ENCODE measurements around the gene PCDHGA7.
"Not testable (repeated sequence)": the region's sequence is repeated elsewhere in the genome, so short reads cannot be mapped to it uniquely, and the experiment has no call there.

The PCDHGA7 gene

GRCh38 chr5:141343953-141344463 lies 38.5 kb upstream of the PCDHGA7 start:
- H3K27ac Mint-ChIP-seq, result no peak overlapping the region
- H3K36me3 Mint-ChIP-seq (ENCODE audit: low read depth), result peaks cover 22% of the 10 kb centered on the region
- TF ChIP-seq CTCF (IDR thresholded peaks at IDR 0.05; ENCODE audit: unreplicated experiment in 3 of 3), result no peak
- no peaks in the 10 kb centered on the region for H3K4me1 Mint-ChIP-seq
- peaks cover 70% of the 10 kb centered on the region for H3K9me3 Mint-ChIP-seq
- H3K4me3 Mint-ChIP-seq, result no peak overlapping the region
- H3K27me3 Mint-ChIP-seq (ENCODE audit: low read depth), result peaks cover 4% of the 10 kb centered on the region

GRCh38 chr5:141345327-141345726 lies 37.2 kb upstream of the PCDHGA7 start:
- Mint-ChIP-seq H3K9me3 (peaks cover 76% of the 10 kb centered on the region), H3K27ac (no peak overlapping the region), H3K27me3 (ENCODE audit: low read depth) (peaks cover 4% of the 10 kb centered on the region), H3K4me3 (no peak overlapping the region), H3K4me1 (no peaks in the 10 kb centered on the region), H3K36me3 (ENCODE audit: low read depth) (peaks cover 24% of the 10 kb centered on the region)
- TF ChIP-seq CTCF (IDR thresholded peaks at IDR 0.05; ENCODE audit: unreplicated experiment in 3 of 3), result no peak

GRCh38 chr5:141346017-141346416 lies 36.5 kb upstream of the PCDHGA7 start:
- Mint-ChIP-seq H3K36me3 (ENCODE audit: low read depth) (peaks cover 25% of the 10 kb centered on the region), H3K9me3 (peaks cover 75% of the 10 kb centered on the region)
- H3K4me3 Mint-ChIP-seq; H3K4me1 Mint-ChIP-seq; H3K27ac Mint-ChIP-seq; H3K27me3 Mint-ChIP-seq (ENCODE audit: low read depth): not testable (repeated sequence)

- Mint-ChIP-seq H3K36me3 (ENCODE audit: low read depth) (peaks cover 26% of the 10 kb centered on the region), H3K4me1 (no peaks in the 10 kb centered on the region), H3K4me3 (peak within 1 kb of the TSS in 1 of 3 experiments; percentile 45), H3K27me3 (ENCODE audit: low read depth) (peaks cover 3% of the 10 kb centered on the region), H3K9me3 (peaks cover 54% of the 10 kb centered on the region), H3K27ac (no peak within 1 kb of the TSS)
- no peak for TF ChIP-seq CTCF (IDR thresholded peaks at IDR 0.05; ENCODE audit: unreplicated experiment in 3 of 3)
Observed at GRCh38 chr5:141349917-141350619, 32.5 kb upstream of the PCDHGA7 start, which contains the start of gene PCDHGB1. Gene PCDHGB1, plus strand, starts transcription at chr5:141350099. Its CDS starts 162 bp downstream, at chr5:141350261.

- Mint-ChIP-seq H3K9me3 (peaks cover 58% of the 10 kb centered on the region), H3K27me3 (ENCODE audit: low read depth) (peaks cover 2% of the 10 kb centered on the region), H3K36me3 (ENCODE audit: low read depth) (peaks cover 35% of the 10 kb centered on the region), H3K4me3 (no peak overlapping the region), H3K27ac (no peak overlapping the region), H3K4me1 (no peaks in the 10 kb centered on the region)
- no peak for TF ChIP-seq CTCF (IDR thresholded peaks at IDR 0.05; ENCODE audit: unreplicated experiment in 3 of 3)
Observed at GRCh38 chr5:141351591-141351990, 31.0 kb upstream of the PCDHGA7 start.

GRCh38 chr5:141354900-141355469 lies 27.6 kb upstream of the PCDHGA7 start, which contains the start of gene PCDHGA4:
Gene PCDHGA4, plus strand, starts transcription at chr5:141355021. Its CDS starts 87 bp downstream, at chr5:141355108.
- peaks cover 4% of the 10 kb centered on the region for H3K27me3 Mint-ChIP-seq (ENCODE audit: low read depth)
- no peak for TF ChIP-seq CTCF (IDR thresholded peaks at IDR 0.05; ENCODE audit: unreplicated experiment in 3 of 3)
- H3K4me3 Mint-ChIP-seq, result no peak within 1 kb of the TSS
- H3K36me3 Mint-ChIP-seq (ENCODE audit: low read depth), result peaks cover 37% of the 10 kb centered on the region
- no peak within 1 kb of the TSS for H3K27ac Mint-ChIP-seq
- peaks cover 52% of the 10 kb centered on the region for H3K9me3 Mint-ChIP-seq
- H3K4me1 Mint-ChIP-seq, result no peaks in the 10 kb centered on the region
